OCI-M1 (cell line): ENCODE results near the gene TRAF1.

Experiments
- DNase-seq: peaks from one replicate; lab custom pipeline; 2025; lab: John Stamatoyannopoulos, UW

Gene TRAF1

GRCh38 chr9:120909904-120910303, 16.7 kb downstream of the TRAF1 start:
- DNase-seq = no peak

GRCh38 chr9:120905315-120906164, 21.1 kb downstream of the TRAF1 start:
- DNase-seq = no peak

- no peak for DNase-seq
Observed at GRCh38 chr9:120904978-120905301, 21.7 kb downstream of the TRAF1 start.

GRCh38 chr9:120904061-120904977, 22.3 kb downstream of the TRAF1 start:
- DNase-seq = no peak

- DNase-seq = no peak
Observed at GRCh38 chr9:120902569-120903535, 23.7 kb downstream of the TRAF1 start.

- no peak for DNase-seq
Observed at GRCh38 chr9:120901755-120902568, 24.6 kb downstream of the TRAF1 start.

- DNase-seq = no peak
Observed at GRCh38 chr9:120900824-120901223, 25.8 kb downstream of the TRAF1 start.

GRCh38 chr9:120899490-120900068, 27.0 kb downstream of the TRAF1 start:
- no peak for DNase-seq

- DNase-seq = no peak
Observed at GRCh38 chr9:120898396-120898795, 28.2 kb downstream of the TRAF1 start.

GRCh38 chr9:120895951-120896350, 30.6 kb downstream of the TRAF1 start:
- DNase-seq = no peak

GRCh38 chr9:120894321-120895148, 32.1 kb downstream of the TRAF1 start:
- no peak for DNase-seq

GRCh38 chr9:120893611-120894307, 32.8 kb downstream of the TRAF1 start:
- no peak for DNase-seq

- peak; percentile 11 for DNase-seq
Observed at GRCh38 chr9:120892748-120893610, 33.6 kb downstream of the TRAF1 start.

- no peak for DNase-seq
Observed at GRCh38 chr9:120891884-120892747, 34.5 kb downstream of the TRAF1 start.

- DNase-seq = no peak
Observed at GRCh38 chr9:120891245-120891883, 35.2 kb downstream of the TRAF1 start.
